HepG2 (cell line): ENCODE results near the gene TANGO2. TPM values are rescaled to one million over a fixed set of nuclear protein-coding genes. Genes with fewer than 3 reads are reported as not detected.

Experiments
- CBX5 ChIP-seq: sonication (generic); formaldehyde crosslinking; IDR thresholded peaks from 2 replicates; pipeline ENCODE4 v1.4.0; 2020; ENCODE audit warnings: missing genetic modification reagents, borderline replicate concordance
- DPF2 ChIP-seq: sonication (generic); formaldehyde crosslinking; IDR thresholded peaks from 2 replicates; pipeline ENCODE4 v1.4.0; 2020; ENCODE audit warnings: mild to moderate bottlenecking, low read depth, missing genetic modification reagents, borderline replicate concordance
- FOXJ3 ChIP-seq: sonication (generic); formaldehyde crosslinking; IDR thresholded peaks from 2 replicates; pipeline ENCODE4 v1.4.0; 2020; ENCODE audit warnings: missing genetic modification reagents, mild to moderate bottlenecking, borderline replicate concordance
- FOXO1 ChIP-seq: sonication (generic); formaldehyde crosslinking; IDR thresholded peaks from 2 replicates; pipeline ENCODE4 v1.4.0; 2020; ENCODE audit warnings: missing genetic modification reagents
- GZF1 ChIP-seq: sonication (generic); formaldehyde crosslinking; IDR thresholded peaks from 2 replicates; pipeline ENCODE4 v1.5.1; 2020; ENCODE audit warnings: mild to moderate bottlenecking, missing genetic modification reagents
- HHEX ChIP-seq: IDR thresholded peaks from 2 replicates; pipeline ENCODE4 v1.6.1; 2016; ENCODE audit warnings: control low read depth
- KDM6A ChIP-seq: IDR thresholded peaks from 2 replicates; pipeline ENCODE4 v1.6.1; 2016; ENCODE audit warnings: low read depth
- MAFK ChIP-seq, 2 experiments: IDR thresholded peaks in 1 of 2; conservative IDR thresholded peaks in 1 of 2; 2 replicates each; pipeline ENCODE4 v1.6.1; 2011; ENCODE audit warnings: improper control_type of control experiment in 2 of 2, low read length in 2 of 2
- MZF1 ChIP-seq: sonication (generic); formaldehyde crosslinking; IDR thresholded peaks from 2 replicates; pipeline ENCODE4 v1.8.1; 2023; ENCODE audit warnings: mild to moderate bottlenecking, missing genetic modification reagents, borderline replicate concordance
- NR2F2 ChIP-seq: IDR thresholded peaks from 2 replicates; pipeline ENCODE4 v1.6.1; 2012; ENCODE audit warnings: low read depth, inconsistent platforms, borderline replicate concordance
- NRL ChIP-seq: sonication (generic); formaldehyde crosslinking; IDR thresholded peaks from 2 replicates; pipeline ENCODE4 v1.5.0; 2020; ENCODE audit warnings: missing genetic modification reagents, mild to moderate bottlenecking, moderate library complexity, borderline replicate concordance
- PRPF4 ChIP-seq: fragments of 200-400 bp; formaldehyde crosslinking; IDR thresholded peaks from 2 replicates; pipeline ENCODE4 v1.6.1; 2016; ENCODE audit warnings: low read length, low read depth; ENCODE audit not compliant: poor library complexity, severe bottlenecking
- RAD51 ChIP-seq: fragments of 450-650 bp; IDR thresholded peaks from 2 replicates; pipeline ENCODE4 v1.6.1; 2016; ENCODE audit warnings: borderline replicate concordance
- RBAK ChIP-seq: sonication (generic); formaldehyde crosslinking; IDR thresholded peaks from 2 replicates; pipeline ENCODE4 v1.5.1; 2020; ENCODE audit warnings: mild to moderate bottlenecking, missing genetic modification reagents
- REL ChIP-seq: sonication (generic); formaldehyde crosslinking; conservative IDR thresholded peaks from 2 replicates; pipeline ENCODE4 v1.8.0; 2022; ENCODE audit warnings: mild to moderate bottlenecking, missing genetic modification reagents, moderate library complexity
- RFX3 ChIP-seq: IDR thresholded peaks from 2 replicates; pipeline ENCODE4 v1.6.1; 2016; ENCODE audit warnings: missing biosample characterization, missing genetic modification reagents
- SRSF9 ChIP-seq: fragments of 200-400 bp; formaldehyde crosslinking; IDR thresholded peaks from 2 replicates; pipeline ENCODE4 v1.6.1; 2018; ENCODE audit warnings: borderline replicate concordance, mild to moderate bottlenecking, low read depth, low read length; ENCODE audit not compliant: insufficient read depth, poor library complexity, severe bottlenecking
- TBP ChIP-seq: sonication (generic); formaldehyde crosslinking; IDR thresholded peaks from 2 replicates; pipeline ENCODE4 v1.5.0; 2020; ENCODE audit warnings: missing genetic modification reagents
- TBX2 ChIP-seq: sonication (generic); formaldehyde crosslinking; IDR thresholded peaks from 2 replicates; pipeline ENCODE4 v1.5.0; 2020; ENCODE audit warnings: missing genetic modification reagents, mild to moderate bottlenecking, borderline replicate concordance
- ZNF296 ChIP-seq: sonication (generic); formaldehyde crosslinking; conservative IDR thresholded peaks from 2 replicates; pipeline ENCODE4 v1.5.0; 2020; ENCODE audit warnings: mild to moderate bottlenecking, missing genetic modification reagents
- ZNF333 ChIP-seq: sonication (generic); formaldehyde crosslinking; IDR thresholded peaks from 2 replicates; pipeline ENCODE4 v1.4.0; 2020; ENCODE audit warnings: mild to moderate bottlenecking, missing genetic modification reagents, borderline replicate concordance
- ZNF33A ChIP-seq: sonication (generic); formaldehyde crosslinking; IDR thresholded peaks from 2 replicates; pipeline ENCODE4 v1.5.1; 2020; ENCODE audit warnings: missing genetic modification reagents, mild to moderate bottlenecking, moderate library complexity, borderline replicate concordance
- ZNF367 ChIP-seq: sonication (generic); formaldehyde crosslinking; IDR thresholded peaks from 2 replicates; pipeline ENCODE4 v1.4.0; 2020; ENCODE audit warnings: missing genetic modification reagents, borderline replicate concordance
- ZNF552 ChIP-seq: sonication (generic); formaldehyde crosslinking; IDR thresholded peaks from 2 replicates; pipeline ENCODE4 v1.9.0; 2022; ENCODE audit warnings: missing genetic modification reagents, mild to moderate bottlenecking, borderline replicate concordance
- ZNF850 ChIP-seq: sonication (generic); formaldehyde crosslinking; conservative IDR thresholded peaks from 2 replicates; pipeline ENCODE4 v1.9.0; 2021; ENCODE audit warnings: mild to moderate bottlenecking, missing genetic modification reagents
- polyA plus RNA-seq, 8 experiments: library from polyadenylated mRNA; depleted of rRNA in 3 of 8; stranded (reverse) in 7 of 8; unstranded in 1 of 8; fragments of >200 nt; fragmentation: Illumina TruSeq in 4 of 8; extraction: Trizol in 4 of 8; gene quantifications; 2 replicates each; pipeline versions ENCODE4 v1.2.1 to v1.2.3, GENCODE V29; 2011 to 2016; ENCODE audit warnings: low read depth in 4 of 8, missing spikeins in 1 of 8, mixed read lengths in 1 of 8; ENCODE audit not compliant: insufficient read depth in 1 of 8
- total RNA-seq, 5 experiments: library from RNA; depleted of rRNA; stranded (reverse); fragments of >200 nt; fragmentation: Illumina TruSeq; extraction: Trizol; gene quantifications; 2 replicates each; pipeline ENCODE4 v1.2.3, GENCODE V29; 2016; ENCODE audit warnings: low read depth in 1 of 5
- TF ChIP-seq, protein P1 (sequence below): sonication (generic); formaldehyde crosslinking; IDR thresholded peaks from 2 replicates; pipeline ENCODE4 v1.5.0; 2020; ENCODE audit warnings: mild to moderate bottlenecking, missing genetic modification reagents, borderline replicate concordance
- TF ChIP-seq, protein P2 (sequence below), 2 experiments: sonication (generic) in 1 of 2; formaldehyde crosslinking in 1 of 2; IDR thresholded peaks; 2 replicates each; pipeline versions ENCODE4 v1.4.0 to v1.6.1; 2018 to 2020; ENCODE audit warnings: missing genetic modification reagents in 2 of 2, borderline replicate concordance in 1 of 2, low read depth in 1 of 2, mild to moderate bottlenecking in 1 of 2, missing biosample characterization in 1 of 2

The TANGO2 gene
- total and polyA plus RNA-seq, 2 of the 13 experiments (the other 11 are each of a cell fraction or from before 2014, with no cell fraction given): 12.9 to 14.8 TPM

DNA sequence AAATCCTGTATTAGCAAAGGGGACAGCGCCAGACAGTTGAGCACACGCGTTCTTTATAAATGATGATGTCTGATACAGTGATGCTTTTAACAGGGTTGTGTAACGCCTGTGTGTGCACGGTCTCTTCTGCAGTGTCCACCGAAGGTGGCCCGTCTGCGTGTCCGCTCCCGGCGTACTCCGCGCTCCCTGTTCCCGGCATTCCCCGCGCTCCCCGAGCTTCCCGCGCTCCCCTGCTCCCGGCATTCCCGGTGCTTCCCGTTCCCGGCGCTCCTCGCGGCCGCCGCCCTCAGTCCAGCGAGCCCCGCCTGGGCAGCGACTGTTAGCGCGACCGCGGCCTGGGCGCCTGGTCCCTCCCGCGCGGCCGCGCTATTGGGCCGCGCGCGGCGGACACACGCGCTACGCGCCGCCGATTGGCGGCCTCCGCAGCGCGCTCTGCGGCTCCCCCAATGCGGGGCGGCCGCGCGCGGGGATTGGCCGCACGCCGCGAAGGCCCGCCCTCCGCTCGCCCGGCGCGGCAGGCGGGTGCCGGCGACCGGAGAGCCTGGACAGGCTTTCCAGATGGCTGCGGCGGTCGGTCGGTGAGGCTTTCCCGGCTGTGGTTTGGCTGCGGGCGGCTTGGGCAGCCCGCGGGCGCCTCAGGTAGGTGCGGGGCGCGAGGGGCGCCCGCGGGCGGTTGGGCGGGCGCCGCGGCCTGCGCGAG is 59.0 kb downstream of the TANGO2 start, which contains the start of gene DGCR8 (continued):
- TF ChIP-seq NRL (peak; percentile 63; the same call in 1 of the 2 replicates), ZNF850 (CRISPR knock-in tag) (no peak), FOXJ3 (CRISPR knock-in tag) (no peak; the same call in 1 of the 2 replicates), FOXO1 (CRISPR knock-in tag) (peak; percentile 67), MAFK (conservative IDR thresholded peaks at IDR 0.05 in 1 of 2, IDR thresholded peaks at IDR 0.05 in 1 of 2; ENCODE audit: low read length in 2 of 2) (no peak), CBX5 (CRISPR knock-in tag) (peak; percentile 51; the same call in 1 of the 2 replicates), NR2F2 (no peak), TBX2 (CRISPR knock-in tag) (peak; percentile 75), ZNF552 (CRISPR knock-in tag) (peak; percentile 72), RAD51 (no peak), TBP (peak; percentile 95; the same call in 1 of the 2 replicates), KDM6A (CRISPR knock-in tag) (no peak), GZF1 (CRISPR knock-in tag) (no peak), ZNF33A (CRISPR knock-in tag) (no peak), REL (CRISPR knock-in tag) (peak; percentile 62; the same call in 1 of the 2 replicates), SRSF9 (no peak), RFX3 (CRISPR knock-in tag) (no peak), MZF1 (CRISPR knock-in tag) (no peak), DPF2 (CRISPR knock-in tag) (no peak), HHEX (CRISPR knock-in tag) (no peak), ZNF333 (CRISPR knock-in tag) (no peak), RBAK (no peak), ZNF296 (CRISPR knock-in tag) (no peak), PRPF4 (no peak), ZNF367 (CRISPR knock-in tag) (no peak)
- TF ChIP-seq, protein P1, sequence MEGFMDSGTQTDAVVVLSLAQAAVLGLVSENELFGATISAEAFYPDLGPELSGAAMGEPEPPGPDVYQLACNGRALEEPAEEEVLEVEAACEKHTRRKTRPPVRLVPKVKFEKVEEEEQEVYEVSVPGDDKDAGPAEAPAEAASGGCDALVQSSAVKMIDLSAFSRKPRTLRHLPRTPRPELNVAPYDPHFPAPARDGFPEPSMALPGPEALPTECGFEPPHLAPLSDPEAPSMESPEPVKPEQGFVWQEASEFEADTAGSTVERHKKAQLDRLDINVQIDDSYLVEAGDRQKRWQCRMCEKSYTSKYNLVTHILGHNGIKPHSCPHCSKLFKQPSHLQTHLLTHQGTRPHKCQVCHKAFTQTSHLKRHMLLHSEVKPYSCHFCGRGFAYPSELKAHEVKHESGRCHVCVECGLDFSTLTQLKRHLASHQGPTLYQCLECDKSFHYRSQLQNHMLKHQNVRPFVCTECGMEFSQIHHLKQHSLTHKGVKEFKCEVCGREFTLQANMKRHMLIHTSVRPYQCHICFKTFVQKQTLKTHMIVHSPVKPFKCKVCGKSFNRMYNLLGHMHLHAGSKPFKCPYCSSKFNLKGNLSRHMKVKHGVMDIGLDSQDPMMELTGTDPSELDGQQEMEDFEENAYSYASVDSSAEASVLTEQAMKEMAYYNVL (CRISPR knock-in tag): no peak
- TF ChIP-seq, protein P2, sequence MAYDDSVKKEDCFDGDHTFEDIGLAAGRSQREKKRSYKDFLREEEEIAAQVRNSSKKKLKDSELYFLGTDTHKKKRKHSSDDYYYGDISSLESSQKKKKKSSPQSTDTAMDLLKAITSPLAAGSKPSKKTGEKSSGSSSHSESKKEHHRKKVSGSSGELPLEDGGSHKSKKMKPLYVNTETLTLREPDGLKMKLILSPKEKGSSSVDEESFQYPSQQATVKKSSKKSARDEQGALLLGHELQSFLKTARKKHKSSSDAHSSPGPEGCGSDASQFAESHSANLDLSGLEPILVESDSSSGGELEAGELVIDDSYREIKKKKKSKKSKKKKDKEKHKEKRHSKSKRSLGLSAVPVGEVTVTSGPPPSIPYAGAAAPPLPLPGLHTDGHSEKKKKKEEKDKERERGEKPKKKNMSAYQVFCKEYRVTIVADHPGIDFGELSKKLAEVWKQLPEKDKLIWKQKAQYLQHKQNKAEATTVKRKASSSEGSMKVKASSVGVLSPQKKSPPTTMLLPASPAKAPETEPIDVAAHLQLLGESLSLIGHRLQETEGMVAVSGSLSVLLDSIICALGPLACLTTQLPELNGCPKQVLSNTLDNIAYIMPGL (CRISPR knock-in tag; IDR thresholded peaks at IDR 0.05; ENCODE audit: borderline replicate concordance in 1 of 2, low read depth in 1 of 2): peak; percentile 30 to 88; a peak in 3 of 4 replicates
